ENCODE results near the gene CCDC122.
"Not testable (repeated sequence)": the region's sequence is repeated elsewhere in the genome, so short reads cannot be mapped to it uniquely, and the experiment has no call there.

GRCh38 chr13:43824656-43825055, 54.9 kb downstream of the CCDC122 start:
- TF ChIP-seq, protein P1, sequence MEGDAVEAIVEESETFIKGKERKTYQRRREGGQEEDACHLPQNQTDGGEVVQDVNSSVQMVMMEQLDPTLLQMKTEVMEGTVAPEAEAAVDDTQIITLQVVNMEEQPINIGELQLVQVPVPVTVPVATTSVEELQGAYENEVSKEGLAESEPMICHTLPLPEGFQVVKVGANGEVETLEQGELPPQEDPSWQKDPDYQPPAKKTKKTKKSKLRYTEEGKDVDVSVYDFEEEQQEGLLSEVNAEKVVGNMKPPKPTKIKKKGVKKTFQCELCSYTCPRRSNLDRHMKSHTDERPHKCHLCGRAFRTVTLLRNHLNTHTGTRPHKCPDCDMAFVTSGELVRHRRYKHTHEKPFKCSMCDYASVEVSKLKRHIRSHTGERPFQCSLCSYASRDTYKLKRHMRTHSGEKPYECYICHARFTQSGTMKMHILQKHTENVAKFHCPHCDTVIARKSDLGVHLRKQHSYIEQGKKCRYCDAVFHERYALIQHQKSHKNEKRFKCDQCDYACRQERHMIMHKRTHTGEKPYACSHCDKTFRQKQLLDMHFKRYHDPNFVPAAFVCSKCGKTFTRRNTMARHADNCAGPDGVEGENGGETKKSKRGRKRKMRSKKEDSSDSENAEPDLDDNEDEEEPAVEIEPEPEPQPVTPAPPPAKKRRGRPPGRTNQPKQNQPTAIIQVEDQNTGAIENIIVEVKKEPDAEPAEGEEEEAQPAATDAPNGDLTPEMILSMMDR (IDR thresholded peaks at IDR 0.05 in 4 of 5, conservative IDR thresholded peaks at IDR 0.05 in 1 of 5) = not testable (repeated sequence)
- not testable (repeated sequence) for TF ChIP-seq POLR2A (IDR thresholded peaks at IDR 0.05)

Data from gastrocnemius medialis (tissue), 4 donors.